SK-N-SH (cell line): ENCODE measurements around the gene PLSCR3. TPM values are rescaled to one million over a fixed set of nuclear protein-coding genes. Genes with fewer than 3 reads are reported as not detected.

Experiments
- CTCF ChIA-PET: fragments of 300-600, 350-600 bp; formaldehyde crosslinking; extraction: SDS; loops from one replicate; lab custom pipeline; 2021; lab: Yijun Ruan, JAX
- POLR2A ChIA-PET: fragments of 350-600 bp; sonication (Branson Sonifier 250); formaldehyde crosslinking; extraction: SDS; loops from one replicate; lab custom pipeline; 2020; ENCODE audit warnings: antibody characterized with exemption, inconsistent platforms; lab: Yijun Ruan, JAX
- DNase-seq: peaks from one replicate; pipeline ENCODE4 v3.0.0; 2012
- H2AFZ ChIP-seq: fragments of 200-600 bp; sonication (generic); 2 replicates; pipeline ENCODE4 v1.8.1; 2016; ENCODE audit warnings: antibody characterized with exemption, mild to moderate bottlenecking, low read depth
- H3F3A ChIP-seq: fragments of 200-600 bp; sonication (generic); replicated peaks from 2 replicates; pipeline ENCODE3; 2016; ENCODE audit warnings: antibody characterized with exemption, mild to moderate bottlenecking; ENCODE audit not compliant: insufficient read depth
- H3K27ac ChIP-seq, 2 experiments: fragments of 200-500 bp in 1 of 2; fragments of 200-600 bp in 1 of 2; sonication (Bioruptor generic) in 1 of 2; sonication (generic), shearing (Covaris generic) in 1 of 2; 2 replicates each; pipeline versions ENCODE4 v1.5.1 to v1.6.1; 2014 to 2016; ENCODE audit warnings: low read depth in 2 of 2, inconsistent platforms in 1 of 2, low read length in 1 of 2, mild to moderate bottlenecking in 1 of 2, mixed read lengths in 1 of 2
- H3K27me3 ChIP-seq: fragments of 200-600 bp; sonication (generic), shearing (Covaris generic); 2 replicates; pipeline ENCODE4 v1.6.1; 2016; ENCODE audit warnings: mixed run types; ENCODE audit not compliant: insufficient read depth
- H3K36me3 ChIP-seq, 2 experiments: fragments of 200-500 bp in 1 of 2; fragments of 200-600 bp in 1 of 2; sonication (Bioruptor generic) in 1 of 2; sonication (generic) in 1 of 2; replicated peaks in 1 of 2; 2 replicates each; pipeline versions ENCODE3 to v1.5.1; 2014 to 2016; ENCODE audit warnings: low read length in 1 of 2, mild to moderate bottlenecking in 1 of 2; ENCODE audit not compliant: insufficient read depth in 2 of 2, control insufficient read depth in 1 of 2
- H3K4me1 ChIP-seq, 2 experiments: fragments of 200-500 bp in 1 of 2; fragments of 200-600 bp in 1 of 2; sonication (Bioruptor generic) in 1 of 2; sonication (generic), shearing (Covaris generic) in 1 of 2; 2 replicates each; pipeline versions ENCODE4 v1.5.1 to v1.6.1; 2014 to 2016; ENCODE audit warnings: low read depth in 1 of 2, low read length in 1 of 2, mixed run types in 1 of 2; ENCODE audit not compliant: insufficient read depth in 2 of 2, control insufficient read depth in 1 of 2
- H3K4me2 ChIP-seq: fragments of 200-600 bp; sonication (generic), shearing (Covaris generic); 2 replicates; pipeline ENCODE4 v1.6.1; 2017; ENCODE audit warnings: mixed run types
- H3K4me3 ChIP-seq, 2 experiments: fragments of 200-500 bp in 1 of 2; fragments of 200-600 bp in 1 of 2; sonication (Bioruptor generic) in 1 of 2; sonication (generic), shearing (Covaris generic) in 1 of 2; 2 replicates each; pipeline versions ENCODE4 v1.5.1 to v1.8.1; 2014 to 2016; ENCODE audit warnings: low read depth in 2 of 2, inconsistent platforms in 1 of 2, low read length in 1 of 2, mild to moderate bottlenecking in 1 of 2, mixed read lengths in 1 of 2, moderate library complexity in 1 of 2
- H3K79me2 ChIP-seq: fragments of 200-600 bp; sonication (generic); 2 replicates; pipeline ENCODE4 v1.8.1; 2017; ENCODE audit warnings: mild to moderate bottlenecking; ENCODE audit not compliant: insufficient read depth
- H3K9ac ChIP-seq: fragments of 200-600 bp; sonication (generic); 2 replicates; pipeline ENCODE4 v1.6.1; 2017; ENCODE audit warnings: mixed run types
- H3K9me2 ChIP-seq: fragments of 200-600 bp; sonication (generic); 2 replicates; pipeline ENCODE4 v1.6.1; 2017; ENCODE audit warnings: mixed run types
- H3K9me3 ChIP-seq: fragments of 200-600 bp; sonication (generic); 2 replicates; pipeline ENCODE4 v1.6.1; 2017; ENCODE audit warnings: mixed run types, mild to moderate bottlenecking, moderate library complexity
- H4K20me1 ChIP-seq: fragments of 200-600 bp; sonication (generic); 2 replicates; pipeline ENCODE4 v1.6.1; 2017; ENCODE audit warnings: mild to moderate bottlenecking, mixed run types; ENCODE audit not compliant: insufficient read depth
- EP300 ChIP-seq, 2 experiments: IDR thresholded peaks; 2 replicates each; pipeline versions ENCODE4 v1.4.0 to v1.6.1; 2012; ENCODE audit warnings: borderline replicate concordance in 1 of 2, low read depth in 1 of 2, low read length in 1 of 2
- EZH2phosphoT487 ChIP-seq: fragments of 200-600 bp; sonication (generic); IDR thresholded peaks from 2 replicates; pipeline ENCODE4 v1.6.1; 2017; ENCODE audit warnings: low read depth, mixed run types, mild to moderate bottlenecking, antibody characterized with exemption, moderate library complexity, borderline replicate concordance
- FOXJ3 ChIP-seq: sonication (generic); formaldehyde crosslinking; IDR thresholded peaks from 2 replicates; pipeline ENCODE4 v1.5.1; 2020; ENCODE audit warnings: mild to moderate bottlenecking, missing genetic modification reagents
- FOXM1 ChIP-seq: IDR thresholded peaks from 2 replicates; pipeline ENCODE4 v1.4.0; 2012; ENCODE audit warnings: low read depth, mild to moderate bottlenecking
- GATA2 ChIP-seq: sonication (generic); formaldehyde crosslinking; IDR thresholded peaks from 2 replicates; pipeline ENCODE4 v1.5.0; 2020; ENCODE audit warnings: mild to moderate bottlenecking, missing genetic modification reagents
- JUND ChIP-seq: IDR thresholded peaks from 2 replicates; pipeline ENCODE4 v1.4.0; 2012
- NRF1 ChIP-seq: IDR thresholded peaks from 2 replicates; pipeline ENCODE4 v1.6.1; 2012; ENCODE audit warnings: low read depth, mild to moderate bottlenecking, low read length
- POLR2AphosphoS5 ChIP-seq: IDR thresholded peaks from 2 replicates; pipeline ENCODE4 v1.6.1; 2012; ENCODE audit warnings: low read depth, low read length
- SIN3A ChIP-seq: IDR thresholded peaks from 2 replicates; pipeline ENCODE4 v1.6.1; 2012; ENCODE audit warnings: low read depth, mild to moderate bottlenecking, low read length, moderate library complexity, borderline replicate concordance
- TAF1 ChIP-seq: IDR thresholded peaks from 2 replicates; pipeline ENCODE4 v1.6.1; 2012; ENCODE audit warnings: low read depth, mild to moderate bottlenecking, low read length, moderate library complexity, borderline replicate concordance
- USF2 ChIP-seq: fragments of 150-350 bp; IDR thresholded peaks from 2 replicates; pipeline ENCODE4 v1.6.1; 2017; ENCODE audit warnings: antibody characterized with exemption, low read length, low read depth, borderline replicate concordance
- ZBTB33 ChIP-seq: IDR thresholded peaks from 2 replicates; pipeline ENCODE4 v1.4.0; 2012; ENCODE audit warnings: low read depth, borderline replicate concordance
- WGBS: methylation state at CpG from one replicate; pipeline ENCODE4 v1.1.6; 2017; ENCODE audit warnings: low lambda C conversion rate; 5-methylcytosine and 5-hydroxymethylcytosine counted together
- polyA plus RNA-seq, 3 experiments: library from polyadenylated mRNA; depleted of rRNA; stranded (reverse); fragments of >200 nt; gene quantifications; 2 replicates each; pipeline ENCODE4 v1.2.3, GENCODE V29; 2012
- TF ChIP-seq, protein P1 (sequence below): IDR thresholded peaks from 2 replicates; pipeline ENCODE4 v1.4.0; 2012; ENCODE audit warnings: low read depth

The PLSCR3 gene
- polyA plus RNA-seq, 1 of the 3 experiments (the other 2 are of a cell fraction), result 95.0 TPM

DNA sequence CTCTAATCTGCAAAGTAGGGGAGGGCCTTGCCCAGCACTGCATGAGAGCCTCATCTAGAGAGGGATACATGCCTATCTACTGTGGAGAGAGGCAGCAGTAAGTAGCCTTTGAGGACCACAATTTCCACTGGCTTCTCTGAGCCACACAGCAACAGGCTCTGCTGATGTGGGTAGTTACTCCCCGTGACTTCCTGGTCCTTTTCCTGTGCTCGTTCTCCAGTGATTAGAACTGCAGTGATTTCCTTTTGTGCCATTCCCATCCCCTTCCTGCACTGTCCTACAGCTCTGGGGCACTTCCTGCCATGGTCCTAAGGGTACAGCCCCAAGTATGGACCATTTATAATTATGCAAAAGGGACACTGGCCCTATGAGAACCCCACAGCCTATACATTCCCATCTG, 3.0 kb downstream of the PLSCR3 start:
- TF ChIP-seq USF2 (no peak), EP300 (IDR thresholded peaks at IDR 0.05; ENCODE audit: borderline replicate concordance in 1 of 2, low read depth in 1 of 2, low read length in 1 of 2) (no peak), NRF1 (no peak), POLR2AphosphoS5 (no peak), FOXJ3 (no peak), JUND (no peak), FOXM1 (no peak), EZH2phosphoT487 (no peak), GATA2 (no peak), SIN3A (no peak), TAF1 (no peak), ZBTB33 (no peak)
- TF ChIP-seq, protein P1, sequence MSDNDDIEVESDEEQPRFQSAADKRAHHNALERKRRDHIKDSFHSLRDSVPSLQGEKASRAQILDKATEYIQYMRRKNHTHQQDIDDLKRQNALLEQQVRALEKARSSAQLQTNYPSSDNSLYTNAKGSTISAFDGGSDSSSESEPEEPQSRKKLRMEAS, result no peak
- Histone ChIP-seq H3K27ac (no peak overlapping the region), H3K27me3 (no peaks in the 10 kb centered on the region), H3K9me3 (no peaks in the 10 kb centered on the region), H3F3A (peaks cover 13% of the 10 kb centered on the region), H3K4me3 (no peak overlapping the region), H3K9me2 (no peaks in the 10 kb centered on the region), H3K4me1 (peaks cover 0 to 9% of the 10 kb centered on the region in 2 experiments; a peak in 1 of 4 replicates), H3K9ac (no peak overlapping the region), H3K4me2 (no peak overlapping the region), H2AFZ (no peak overlapping the region), H4K20me1 (no peaks in the 10 kb centered on the region), H3K36me3 (peaks cover 18 to 34% of the 10 kb centered on the region in 2 experiments), H3K79me2 (peaks cover 22% of the 10 kb centered on the region; the same call in 1 of the 2 replicates)
- DNase-seq, result no peak
- 91% methylated on average over 2 of the region's 2 CpGs for WGBS
- ChIA-PET POLR2A (no interaction called here), CTCF (interaction anchor here (1.2 to 2.5 kb wide), 3 partner anchors 36 to 95 kb away, joined by 3 to 13 read pairs (median 5); partner anchors contain the start of gene TMEM95)
